CD14-positive monocyte (primary cell): Measurements from ENCODE around the gene CCNA1. TPM values are rescaled to one million over a fixed set of nuclear protein-coding genes. Genes with fewer than 3 reads are reported as not detected.
A peak's percentile ranks its signal among the peaks of the same experiment; 100 is the strongest.

ENCODE experiments used
- DNase-seq, 3 donors: peaks; one replicate each; pipeline ENCODE4 v3.0.0-alpha.2; 2011 to 2022
- H2AFZ ChIP-seq: 2 replicates; pipeline ENCODE4 v1.6.0; 2012; ENCODE audit warnings: mild to moderate bottlenecking, low read depth, low read length, inconsistent platforms; ENCODE audit not compliant: insufficient read depth, poor library complexity, severe bottlenecking
- H3K27ac ChIP-seq, 2 donors: 1 replicate in 1 of 2; 2 replicates in 1 of 2; pipeline ENCODE4 v1.5.1; 2012 to 2013; ENCODE audit warnings: low read length in 2 of 2, control low read depth in 1 of 2, inconsistent platforms in 1 of 2, low read depth in 1 of 2, mild to moderate bottlenecking in 1 of 2
- H3K27me3 ChIP-seq, 2 donors: one replicate each; pipeline versions ENCODE4 v1.6.0 to v1.6.1; 2011 to 2013; ENCODE audit warnings: low read length in 2 of 2; ENCODE audit not compliant: control insufficient read depth in 2 of 2, insufficient read depth in 2 of 2
- H3K36me3 ChIP-seq, 2 donors: replicated peaks in 1 of 2; 1 replicate in 1 of 2; 2 replicates in 1 of 2; pipeline versions ENCODE4 v1.5.1 to v1.6.1; 2012 to 2013; ENCODE audit warnings: low read length in 2 of 2, control low read depth in 1 of 2, inconsistent platforms in 1 of 2, mild to moderate bottlenecking in 1 of 2; ENCODE audit not compliant: insufficient read depth in 2 of 2, control insufficient read depth in 1 of 2
- H3K4me1 ChIP-seq, 2 donors: 1 replicate in 1 of 2; 2 replicates in 1 of 2; pipeline versions ENCODE4 v1.5.1 to v1.6.1; 2012 to 2013; ENCODE audit warnings: low read length in 2 of 2, control low read depth in 1 of 2, inconsistent platforms in 1 of 2, mild to moderate bottlenecking in 1 of 2, moderate library complexity in 1 of 2; ENCODE audit not compliant: insufficient read depth in 2 of 2, control insufficient read depth in 1 of 2
- H3K4me2 ChIP-seq: replicated peaks from 2 replicates; pipeline ENCODE3; 2012; ENCODE audit warnings: low read length, moderate library complexity, mild to moderate bottlenecking; ENCODE audit not compliant: poor library complexity, severe bottlenecking; ENCODE audit errors: extremely low read depth
- H3K4me3 ChIP-seq, 3 experiments: fragments of 200-600 bp in 1 of 3; sonication (generic) in 1 of 3; replicated peaks in 1 of 3; 1 replicate in 2 of 3; 2 replicates in 1 of 3; pipeline ENCODE4 v1.5.1; 2011 to 2013; ENCODE audit warnings: low read length in 3 of 3, mild to moderate bottlenecking in 3 of 3, control low read depth in 2 of 3, low read depth in 2 of 3, inconsistent platforms in 1 of 3, moderate library complexity in 1 of 3
- H3K79me2 ChIP-seq: 2 replicates; pipeline ENCODE4 v1.6.0; 2012; ENCODE audit warnings: mild to moderate bottlenecking, control low read depth, inconsistent platforms, low read length, moderate library complexity; ENCODE audit not compliant: insufficient read depth
- H3K9ac ChIP-seq: 2 replicates; pipeline ENCODE4 v1.6.0; 2017; ENCODE audit warnings: low read length, mild to moderate bottlenecking; ENCODE audit not compliant: insufficient read depth, poor library complexity, severe bottlenecking
- H3K9me3 ChIP-seq, 2 donors: replicated peaks in 1 of 2; 1 replicate in 1 of 2; 2 replicates in 1 of 2; pipeline versions ENCODE4 v1.5.1 to v1.6.1; 2012 to 2013; ENCODE audit warnings: low read length in 2 of 2, control low read depth in 1 of 2; ENCODE audit not compliant: control insufficient read depth in 1 of 2, insufficient read depth in 1 of 2
- H4K20me1 ChIP-seq: 2 replicates; pipeline ENCODE4 v1.6.0; 2012; ENCODE audit warnings: mild to moderate bottlenecking, low read length, control low read depth, moderate library complexity; ENCODE audit not compliant: insufficient read depth
- H3K27ac Mint-ChIP-seq, 7 donors: one replicate each; pipeline ENCODE4 v1.8.0; 2020; ENCODE audit warnings: mild to moderate bottlenecking in 7 of 7, mixed read lengths in 7 of 7, moderate library complexity in 6 of 7, inconsistent platforms in 2 of 7
- H3K27me3 Mint-ChIP-seq, 3 donors: one replicate each; pipeline ENCODE4 v1.8.0; 2021 to 2022; ENCODE audit warnings: low read depth in 3 of 3, mild to moderate bottlenecking in 3 of 3, mixed read lengths in 3 of 3, moderate library complexity in 3 of 3, inconsistent platforms in 1 of 3
- H3K36me3 Mint-ChIP-seq, 2 donors: one replicate each; pipeline ENCODE4 v1.8.0; 2020; ENCODE audit warnings: mixed read lengths in 2 of 2, inconsistent platforms in 1 of 2, mild to moderate bottlenecking in 1 of 2
- H3K4me1 Mint-ChIP-seq: one replicate; pipeline ENCODE4 v1.8.0; 2020; ENCODE audit warnings: mild to moderate bottlenecking, mixed read lengths
- H3K4me3 Mint-ChIP-seq, 2 donors: one replicate each; pipeline ENCODE4 v1.8.0; 2020; ENCODE audit warnings: mild to moderate bottlenecking in 2 of 2, mixed read lengths in 2 of 2, moderate library complexity in 1 of 2
- H3K9me3 Mint-ChIP-seq, 7 donors: one replicate each; pipeline ENCODE4 v1.8.0; 2020 to 2022; ENCODE audit warnings: mixed read lengths in 7 of 7, mild to moderate bottlenecking in 6 of 7, moderate library complexity in 6 of 7, inconsistent platforms in 2 of 7
- CTCF ChIP-seq: fragments of 200-600 bp; IDR thresholded peaks from one replicate; pipeline ENCODE4 v1.8.0; 2022; ENCODE audit warnings: antibody characterized with exemption, mild to moderate bottlenecking
- WGBS: methylation state at CpG from one replicate; pipeline ENCODE4 v1.1.5; 2013; ENCODE audit warnings: missing lambda C conversion rate; ENCODE audit not compliant: insufficient coverage; 5-methylcytosine and 5-hydroxymethylcytosine counted together
- intact Hi-C, 2 donors: fragments of 100-400 bp; cut with micrococcal nuclease; formaldehyde crosslinking; loops; one replicate each; pipeline versions ENCODE4 v1.15.0 to v1.15.1; 2023
- polyA plus RNA-seq, 3 donors: library from polyadenylated mRNA; depleted of rRNA in 1 of 3; unstranded in 2 of 3; stranded (reverse) in 1 of 3; fragments of 300-500 nt in 2 of 3; fragments of >200 nt in 1 of 3; fragmentation: Illumina TruSeq in 2 of 3; gene quantifications; 1 replicate in 2 of 3; 2 replicates in 1 of 3; pipeline ENCODE4 v1.2.3, GENCODE V29; 2012 to 2021

CCNA1 gene
- polyA plus RNA-seq, 3 donors = 0.11 TPM; not detected in 2

- Histone ChIP-seq H3K4me3 (no peak overlapping the region), H3K4me2 (no peak overlapping the region), H3K36me3 (no peaks in the 10 kb centered on the region), H3K9ac (no peak overlapping the region), H3K27me3 (no peaks in the 10 kb centered on the region), H3K79me2 (no peaks in the 10 kb centered on the region), H3K4me1 (peaks cover 13 to 27% of the 10 kb centered on the region in 2 donors), H2AFZ (no peak overlapping the region), H3K27ac (no peak overlapping the region), H3K9me3 (no peaks in the 10 kb centered on the region), H4K20me1 (no peaks in the 10 kb centered on the region)
- no peak for TF ChIP-seq CTCF
- 29% methylated on average over 1 of the region's 3 CpGs for WGBS
- peaks cover 0 to 3% (median 1%) of the 10 kb centered on the region in 3 donors for H3K27me3 Mint-ChIP-seq
- H3K9me3 Mint-ChIP-seq = peaks cover 0 to 3% (median 0%) of the 10 kb centered on the region in 7 donors
- intact Hi-C loops = no loop called here
- no peak for DNase-seq
- H3K4me1 Mint-ChIP-seq = peaks cover 28% of the 10 kb centered on the region
- H3K4me3 Mint-ChIP-seq = no peak overlapping the region
- H3K27ac Mint-ChIP-seq = peak overlapping the region in 2 of 7 donors; percentile 6 to 9
- H3K36me3 Mint-ChIP-seq = no peaks in the 10 kb centered on the region
Measured at GRCh38 chr13:36454987-36455386, 22.7 kb downstream of the CCNA1 start.

GRCh38 chr13:36456577-36456976, 24.3 kb downstream of the CCNA1 start:
- Mint-ChIP-seq H3K27ac (no peak overlapping the region), H3K9me3 (peaks cover 0 to 4% (median 0%) of the 10 kb centered on the region in 7 donors), H3K36me3 (no peaks in the 10 kb centered on the region), H3K27me3 (peaks cover 0 to 3% (median 1%) of the 10 kb centered on the region in 3 donors), H3K4me1 (peaks cover 22% of the 10 kb centered on the region), H3K4me3 (no peak overlapping the region)
- DNase-seq = no peak
- Histone ChIP-seq H3K79me2 (no peaks in the 10 kb centered on the region), H3K36me3 (no peaks in the 10 kb centered on the region), H3K4me1 (peaks cover 13 to 23% of the 10 kb centered on the region in 2 donors), H3K9me3 (no peaks in the 10 kb centered on the region), H2AFZ (peak overlapping the region; percentile 32), H3K4me2 (no peak overlapping the region), H3K27me3 (no peaks in the 10 kb centered on the region), H4K20me1 (no peaks in the 10 kb centered on the region), H3K9ac (no peak overlapping the region), H3K4me3 (no peak overlapping the region), H3K27ac (no peak overlapping the region)
- no peak for TF ChIP-seq CTCF
- intact Hi-C loops = no loop called here
- WGBS = 83% methylated on average over 2 of the region's 2 CpGs
